ENCODE measurements around the gene LTBP1. TPM values are rescaled to one million over a fixed set of nuclear protein-coding genes. Genes with fewer than 3 reads are reported as not detected.

The LTBP1 gene
- total RNA-seq, 4 donors from 2014 or later = 15.8 to 56.7 (median 28.3) TPM

- WGBS, 2 donors (ENCODE audit: low coverage in 1 of 2) = 87 to 100% methylated on average over 3 to 4 of the region's 4 CpGs
- H3K27ac ChIP-seq = no peak overlapping the region
- H3K27me3 ChIP-seq = no peaks in the 10 kb centered on the region
- no peak for TF ChIP-seq POLR2A (IDR thresholded peaks at IDR 0.05)
- TF ChIP-seq CTCF (IDR thresholded peaks at IDR 0.05) = no peak
- TF ChIP-seq EP300 (IDR thresholded peaks at IDR 0.05; ENCODE audit: low read depth) = no peak
- TF ChIP-seq POLR2AphosphoS5 (IDR thresholded peaks at IDR 0.05) = no peak
- no peak for DNase-seq
- in situ Hi-C loops (cut with MboI; ENCODE audit: low pct_ligation_motif_present in 1 of 4, low pct_unique_long_range_greater_than_20kb in 1 of 4, low sequenced_read_pairs in 3 of 4) = loop anchor here in 2 of 4 donors (25.0 kb wide), 3 partner anchors 253 to 547 kb away; partner anchors contain the start of gene FAM98A (in 1 of the 2)
- no peaks in the 10 kb centered on the region for H3K4me1 ChIP-seq
- H3K4me3 ChIP-seq = no peak overlapping the region
- intact Hi-C loops (cut with DNase I; ENCODE audit: low total_unique reads) = no loop called here
- no peaks in the 10 kb centered on the region for H3K36me3 ChIP-seq
- no peaks in the 10 kb centered on the region for H3K9me3 ChIP-seq
These were observed 93.8 kb downstream of the LTBP1 start for GRCh38 chr2:33040541-33040940.

DNA sequence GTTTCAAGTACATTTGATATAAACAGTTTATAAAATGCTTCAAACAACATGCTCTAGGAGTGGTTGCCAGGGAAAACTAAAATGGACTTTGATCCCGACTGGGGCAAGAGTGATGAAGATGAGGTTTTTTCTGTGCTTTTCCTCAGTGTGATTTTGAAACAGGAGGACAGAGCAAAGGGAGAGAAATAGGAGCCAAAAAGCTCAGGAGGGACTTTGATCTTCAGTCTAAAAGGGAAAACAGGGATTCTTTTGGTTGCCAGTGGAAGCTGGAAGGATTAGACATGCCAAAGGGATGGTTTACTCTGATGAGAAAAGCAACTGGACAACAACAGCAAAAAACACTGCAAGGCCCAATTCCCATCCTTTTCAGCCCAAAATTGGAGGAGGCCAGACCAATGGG lies 95.5 kb downstream of the LTBP1 start:
- in situ Hi-C loops (cut with MboI; ENCODE audit: low pct_ligation_motif_present in 1 of 4, low pct_unique_long_range_greater_than_20kb in 1 of 4, low sequenced_read_pairs in 3 of 4) = loop anchor here in 2 of 4 donors (25.0 kb wide), 3 partner anchors 255 to 545 kb away; partner anchors contain the start of gene FAM98A (in 1 of the 2)
- H3K4me3 ChIP-seq = no peak overlapping the region
- no peaks in the 10 kb centered on the region for H3K9me3 ChIP-seq
- DNase-seq = no peak
- peak overlapping the region in 2 of 4 donors; percentile 2 to 5 for H3K27ac ChIP-seq
- no peaks in the 10 kb centered on the region for H3K27me3 ChIP-seq
- WGBS, 2 donors (ENCODE audit: low coverage in 1 of 2) = 41 to 73% methylated on average over 1 of the region's 1 CpG
- intact Hi-C loops (cut with DNase I; ENCODE audit: low total_unique reads) = no loop called here
- no peaks in the 10 kb centered on the region for H3K4me1 ChIP-seq
- H3K36me3 ChIP-seq = no peaks in the 10 kb centered on the region
- no peak for TF ChIP-seq EP300 (IDR thresholded peaks at IDR 0.05; ENCODE audit: low read depth)
- TF ChIP-seq POLR2AphosphoS5 (IDR thresholded peaks at IDR 0.05) = no peak
- no peak for TF ChIP-seq POLR2A (IDR thresholded peaks at IDR 0.05)
- TF ChIP-seq CTCF (IDR thresholded peaks at IDR 0.05) = no peak

GRCh38 chr2:33042819-33043218 lies 96.1 kb downstream of the LTBP1 start:
- DNase-seq = no peak
- no peaks in the 10 kb centered on the region for H3K4me1 ChIP-seq
- H3K36me3 ChIP-seq = no peaks in the 10 kb centered on the region
- no peak overlapping the region for H3K4me3 ChIP-seq
- intact Hi-C loops (cut with DNase I; ENCODE audit: low total_unique reads) (no loop called here), in situ Hi-C loops (cut with MboI; ENCODE audit: low pct_ligation_motif_present in 1 of 4, low pct_unique_long_range_greater_than_20kb in 1 of 4, low sequenced_read_pairs in 3 of 4) (loop anchor here in 2 of 4 donors (25.0 kb wide), 3 partner anchors 256 to 544 kb away; partner anchors contain the start of gene FAM98A (in 1 of the 2))
- H3K27ac ChIP-seq = peak overlapping the region in 2 of 4 donors; percentile 2 to 5
- no peak for TF ChIP-seq CTCF (IDR thresholded peaks at IDR 0.05)
- no peak for TF ChIP-seq EP300 (IDR thresholded peaks at IDR 0.05; ENCODE audit: low read depth)
- no peak for TF ChIP-seq POLR2AphosphoS5 (IDR thresholded peaks at IDR 0.05)
- TF ChIP-seq POLR2A (IDR thresholded peaks at IDR 0.05) = no peak
- WGBS, 2 donors (ENCODE audit: low coverage in 1 of 2) = 67 to 81% methylated on average over 1 to 3 of the region's 3 CpGs
- H3K27me3 ChIP-seq = no peaks in the 10 kb centered on the region
- no peaks in the 10 kb centered on the region for H3K9me3 ChIP-seq

- in situ Hi-C loops (cut with MboI; ENCODE audit: low pct_ligation_motif_present in 1 of 4, low pct_unique_long_range_greater_than_20kb in 1 of 4, low sequenced_read_pairs in 3 of 4) (loop anchor here in 2 of 4 donors (25.0 kb wide), 3 partner anchors 261 to 539 kb away; partner anchors contain the start of gene FAM98A (in 1 of the 2)), intact Hi-C loops (cut with DNase I; ENCODE audit: low total_unique reads) (no loop called here)
- TF ChIP-seq CTCF (IDR thresholded peaks at IDR 0.05) = no peak
- TF ChIP-seq EP300 (IDR thresholded peaks at IDR 0.05; ENCODE audit: low read depth) = no peak
- TF ChIP-seq POLR2AphosphoS5 (IDR thresholded peaks at IDR 0.05) = no peak
- no peak for TF ChIP-seq POLR2A (IDR thresholded peaks at IDR 0.05)
- Histone ChIP-seq H3K4me3 (no peak overlapping the region), H3K36me3 (no peaks in the 10 kb centered on the region), H3K27ac (no peak overlapping the region), H3K27me3 (no peaks in the 10 kb centered on the region), H3K9me3 (no peaks in the 10 kb centered on the region), H3K4me1 (peaks cover 0 to 6% (median 0%) of the 10 kb centered on the region in 4 donors)
- no peak for DNase-seq
- 37 to 50% methylated on average over 2 of the region's 2 CpGs for WGBS, 2 donors (ENCODE audit: low coverage in 1 of 2)
These were observed 101.2 kb downstream of the LTBP1 start for GRCh38 chr2:33047939-33048338.

Data from transverse colon (tissue), 4 donors.